ENCODE results near the gene CDCA7. TPM values are rescaled to one million over a fixed set of nuclear protein-coding genes. Genes with fewer than 3 reads are reported as not detected.
A peak's percentile ranks its signal among the peaks of the same experiment; 100 is the strongest.
"Not testable (repeated sequence)": the region's sequence is repeated elsewhere in the genome, so short reads cannot be mapped to it uniquely, and the experiment has no call there.

CDCA7 gene
- polyA plus RNA-seq (ENCODE audit: insufficient read length) = 46.8 TPM
- long read RNA-seq, donor 1, transcript CDCA7-202 (9 exons, 2,500 nt) = major isoform, 10 of 23 reads
- long read RNA-seq, donor 1, partial matches to known transcripts = 8 of 23 reads
- long read RNA-seq, donor 1, other reads (novel, unspliced or antisense) = 0 of 23 reads
- long read RNA-seq, donor 2, transcript CDCA7-202 (9 exons, 2,500 nt) = major isoform, 9 of 12 reads
- long read RNA-seq, donor 2, partial matches to known transcripts = 0 of 12 reads
- long read RNA-seq, donor 2, other reads (novel, unspliced or antisense) = 0 of 12 reads
- long read RNA-seq, donor 3, transcript CDCA7-202 (9 exons, 2,500 nt) = major isoform, 8 of 9 reads
- long read RNA-seq, donor 3, partial matches to known transcripts = 0 of 9 reads
- long read RNA-seq, donor 3, other reads (novel, unspliced or antisense) = 0 of 9 reads
- long read RNA-seq, donor 4 = 0 reads
- long read RNA-seq, donor 5, transcript CDCA7-202 (9 exons, 2,500 nt) = major isoform, 15 of 19 reads
- long read RNA-seq, donor 5, partial matches to known transcripts = 0 of 19 reads
- long read RNA-seq, donor 5, other reads (novel, unspliced or antisense) = 0 of 19 reads
- long read RNA-seq, donor 6, transcript CDCA7-202 (9 exons, 2,500 nt) = major isoform, 23 of 27 reads
- long read RNA-seq, donor 6, partial matches to known transcripts = 0 of 27 reads
- long read RNA-seq, donor 6, other reads (novel, unspliced or antisense) = 0 of 27 reads
- long read RNA-seq, donor 7, transcript CDCA7-202 (9 exons, 2,500 nt) = major isoform, 20 of 24 reads
- long read RNA-seq, donor 7, partial matches to known transcripts = 0 of 24 reads
- long read RNA-seq, donor 7, other reads (novel, unspliced or antisense) = 0 of 24 reads
- long read RNA-seq, donor 8, transcript CDCA7-202 (9 exons, 2,500 nt) = major isoform, 7 of 8 reads
- long read RNA-seq, donor 8, partial matches to known transcripts = 0 of 8 reads
- long read RNA-seq, donor 8, other reads (novel, unspliced or antisense) = 0 of 8 reads

- DNase-seq = peak; percentile 75
Measured at GRCh38 chr2:173354582-173355131, at the start of gene CDCA7. CDCA7 (plus strand) TSS chr2:173354872; CDS start chr2:173354964, 92 bp downstream.

- no peak for DNase-seq
Measured at GRCh38 chr2:173305303-173305702, 49.4 kb upstream of the CDCA7 start.

GRCh38 chr2:173307293-173307692 lies 47.4 kb upstream of the CDCA7 start:
- no peak for DNase-seq

GRCh38 chr2:173309370-173309769 lies 45.3 kb upstream of the CDCA7 start:
- DNase-seq = not testable (repeated sequence)

GRCh38 chr2:173311844-173312606 lies 42.6 kb upstream of the CDCA7 start:
- no peak for DNase-seq

GRCh38 chr2:173323371-173323770 lies 31.3 kb upstream of the CDCA7 start:
- no peak for DNase-seq

GRCh38 chr2:173326806-173327205 lies 27.9 kb upstream of the CDCA7 start:
- DNase-seq = no peak

GRCh38 chr2:173327421-173327820 lies 27.3 kb upstream of the CDCA7 start:
- no peak for DNase-seq

GRCh38 chr2:173333003-173333402 lies 21.7 kb upstream of the CDCA7 start:
- not testable (repeated sequence) for DNase-seq

- no peak for DNase-seq
Measured at GRCh38 chr2:173339807-173340206, 14.9 kb upstream of the CDCA7 start.

- DNase-seq = no peak
Measured at GRCh38 chr2:173343921-173344320, 10.8 kb upstream of the CDCA7 start.

- no peak for DNase-seq
Measured at GRCh38 chr2:173346035-173346434, 8.6 kb upstream of the CDCA7 start.

- no peak for DNase-seq
Measured at GRCh38 chr2:173347305-173348168, 7.1 kb upstream of the CDCA7 start.

- DNase-seq = no peak
Measured at GRCh38 chr2:173349287-173349686, 5.4 kb upstream of the CDCA7 start.

GRCh38 chr2:173350383-173350782 lies 4.3 kb upstream of the CDCA7 start:
- DNase-seq = no peak

GRCh38 chr2:173351879-173352278 lies 2.8 kb upstream of the CDCA7 start:
- DNase-seq = no peak

- DNase-seq = no peak
Measured at GRCh38 chr2:173353556-173353955, 1.1 kb upstream of the CDCA7 start.

GRCh38 chr2:173354073-173354581 lies 545 bp upstream of the CDCA7 start:
- DNase-seq = no peak

GRCh38 chr2:173355132-173355865 lies 627 bp downstream of the CDCA7 start:
- peak; percentile 43 for DNase-seq
